DND-41 (cell line): ENCODE results near the gene ZNF283.

Experiments
- ATAC-seq: fragments of 200-7000 bp; cut with Tn5 transposase; 3 replicates; pipeline ENCODE4 v1.9.1; 2021; ENCODE audit warnings: low read depth; ENCODE audit not compliant: insufficient read depth
- DNase-seq: peaks from one replicate; pipeline ENCODE4 v3.0.0-alpha.2; 2020
- H2AFZ ChIP-seq: 2 replicates; pipeline ENCODE4 v1.6.0; 2012; ENCODE audit warnings: low read depth, low read length
- H3K27ac ChIP-seq: 2 replicates; pipeline ENCODE4 v1.5.1; 2012; ENCODE audit warnings: low read length, inconsistent platforms
- H3K27me3 ChIP-seq: fragments of 200-600 bp; sonication (generic); 2 replicates; pipeline ENCODE4 v1.6.0; 2012; ENCODE audit warnings: low read length, mild to moderate bottlenecking, inconsistent platforms; ENCODE audit not compliant: insufficient read depth, poor library complexity
- H3K36me3 ChIP-seq: 2 replicates; pipeline ENCODE4 v1.5.1; 2012; ENCODE audit warnings: low read length, inconsistent platforms; ENCODE audit not compliant: insufficient read depth
- H3K4me1 ChIP-seq: 2 replicates; pipeline ENCODE4 v1.5.1; 2012; ENCODE audit warnings: mild to moderate bottlenecking, low read length; ENCODE audit not compliant: insufficient read depth
- H3K4me2 ChIP-seq: 2 replicates; pipeline ENCODE4 v1.6.0; 2012; ENCODE audit warnings: mild to moderate bottlenecking, moderate library complexity, low read length, inconsistent platforms; ENCODE audit not compliant: insufficient read depth
- H3K4me3 ChIP-seq, 2 experiments: fragments of 200-600 bp in 1 of 2; shearing (Covaris generic) in 1 of 2; 2 replicates each; pipeline ENCODE4 v1.5.1; 2012 to 2016; ENCODE audit warnings: inconsistent platforms in 2 of 2, low read length in 2 of 2, mild to moderate bottlenecking in 2 of 2, low read depth in 1 of 2, moderate library complexity in 1 of 2
- H3K79me2 ChIP-seq: 2 replicates; pipeline ENCODE4 v1.6.0; 2012; ENCODE audit warnings: low read length, inconsistent platforms; ENCODE audit not compliant: insufficient read depth
- H3K9ac ChIP-seq: 2 replicates; pipeline ENCODE4 v1.6.0; 2012; ENCODE audit warnings: low read depth, mild to moderate bottlenecking, inconsistent platforms, low read length, moderate library complexity
- H3K9me3 ChIP-seq: 2 replicates; pipeline ENCODE4 v1.5.1; 2012; ENCODE audit warnings: low read length, moderate library complexity, mild to moderate bottlenecking, inconsistent platforms; ENCODE audit not compliant: insufficient read depth, severe bottlenecking
- H4K20me1 ChIP-seq: 2 replicates; pipeline ENCODE4 v1.6.0; 2012; ENCODE audit warnings: low read length; ENCODE audit not compliant: insufficient read depth
- EZH2 ChIP-seq: IDR thresholded peaks from 3 replicates; pipeline ENCODE4 v1.6.1; 2012; ENCODE audit warnings: borderline replicate concordance, low read depth, mild to moderate bottlenecking, moderate library complexity, low read length, inconsistent platforms; ENCODE audit not compliant: severe bottlenecking
- TF ChIP-seq, protein P1 (sequence below): IDR thresholded peaks from 2 replicates; pipeline ENCODE4 v1.5.1; 2012; ENCODE audit warnings: borderline replicate concordance, low read length, moderate library complexity, mild to moderate bottlenecking; ENCODE audit not compliant: poor library complexity, severe bottlenecking; ENCODE audit errors: extremely low read depth

The ZNF283 gene

DNA sequence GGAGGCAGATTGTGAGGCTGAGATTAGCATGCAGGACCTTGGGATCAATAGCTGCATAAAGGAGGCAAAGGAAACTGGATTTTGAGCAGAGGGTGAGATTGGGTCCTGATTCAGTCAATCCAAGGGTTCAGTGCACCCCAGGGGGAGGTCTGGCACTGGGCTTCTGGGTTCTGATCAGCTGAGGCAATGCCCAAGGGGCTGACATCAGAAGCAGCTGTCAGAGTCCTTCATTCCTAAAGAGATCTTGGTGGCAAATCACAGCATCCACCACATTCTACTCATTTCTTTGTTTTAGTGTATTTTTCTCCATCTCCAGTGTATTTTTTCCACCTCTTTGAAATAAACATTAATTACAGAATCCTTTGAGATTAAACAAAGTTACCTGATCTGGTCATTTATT lies 19.5 kb upstream of the ZNF283 start:
- Histone ChIP-seq H2AFZ (no peak overlapping the region), H3K9ac (no peak overlapping the region), H4K20me1 (no peaks in the 10 kb centered on the region), H3K4me1 (no peaks in the 10 kb centered on the region), H3K4me2 (no peak overlapping the region), H3K4me3 (no peak overlapping the region), H3K27ac (no peak overlapping the region), H3K36me3 (no peaks in the 10 kb centered on the region), H3K27me3 (no peaks in the 10 kb centered on the region), H3K9me3 (no peaks in the 10 kb centered on the region), H3K79me2 (no peaks in the 10 kb centered on the region)
- DNase-seq: no peak
- no peak for ATAC-seq
- no peak for TF ChIP-seq EZH2
- TF ChIP-seq, protein P1, sequence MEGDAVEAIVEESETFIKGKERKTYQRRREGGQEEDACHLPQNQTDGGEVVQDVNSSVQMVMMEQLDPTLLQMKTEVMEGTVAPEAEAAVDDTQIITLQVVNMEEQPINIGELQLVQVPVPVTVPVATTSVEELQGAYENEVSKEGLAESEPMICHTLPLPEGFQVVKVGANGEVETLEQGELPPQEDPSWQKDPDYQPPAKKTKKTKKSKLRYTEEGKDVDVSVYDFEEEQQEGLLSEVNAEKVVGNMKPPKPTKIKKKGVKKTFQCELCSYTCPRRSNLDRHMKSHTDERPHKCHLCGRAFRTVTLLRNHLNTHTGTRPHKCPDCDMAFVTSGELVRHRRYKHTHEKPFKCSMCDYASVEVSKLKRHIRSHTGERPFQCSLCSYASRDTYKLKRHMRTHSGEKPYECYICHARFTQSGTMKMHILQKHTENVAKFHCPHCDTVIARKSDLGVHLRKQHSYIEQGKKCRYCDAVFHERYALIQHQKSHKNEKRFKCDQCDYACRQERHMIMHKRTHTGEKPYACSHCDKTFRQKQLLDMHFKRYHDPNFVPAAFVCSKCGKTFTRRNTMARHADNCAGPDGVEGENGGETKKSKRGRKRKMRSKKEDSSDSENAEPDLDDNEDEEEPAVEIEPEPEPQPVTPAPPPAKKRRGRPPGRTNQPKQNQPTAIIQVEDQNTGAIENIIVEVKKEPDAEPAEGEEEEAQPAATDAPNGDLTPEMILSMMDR: no peak

DNA sequence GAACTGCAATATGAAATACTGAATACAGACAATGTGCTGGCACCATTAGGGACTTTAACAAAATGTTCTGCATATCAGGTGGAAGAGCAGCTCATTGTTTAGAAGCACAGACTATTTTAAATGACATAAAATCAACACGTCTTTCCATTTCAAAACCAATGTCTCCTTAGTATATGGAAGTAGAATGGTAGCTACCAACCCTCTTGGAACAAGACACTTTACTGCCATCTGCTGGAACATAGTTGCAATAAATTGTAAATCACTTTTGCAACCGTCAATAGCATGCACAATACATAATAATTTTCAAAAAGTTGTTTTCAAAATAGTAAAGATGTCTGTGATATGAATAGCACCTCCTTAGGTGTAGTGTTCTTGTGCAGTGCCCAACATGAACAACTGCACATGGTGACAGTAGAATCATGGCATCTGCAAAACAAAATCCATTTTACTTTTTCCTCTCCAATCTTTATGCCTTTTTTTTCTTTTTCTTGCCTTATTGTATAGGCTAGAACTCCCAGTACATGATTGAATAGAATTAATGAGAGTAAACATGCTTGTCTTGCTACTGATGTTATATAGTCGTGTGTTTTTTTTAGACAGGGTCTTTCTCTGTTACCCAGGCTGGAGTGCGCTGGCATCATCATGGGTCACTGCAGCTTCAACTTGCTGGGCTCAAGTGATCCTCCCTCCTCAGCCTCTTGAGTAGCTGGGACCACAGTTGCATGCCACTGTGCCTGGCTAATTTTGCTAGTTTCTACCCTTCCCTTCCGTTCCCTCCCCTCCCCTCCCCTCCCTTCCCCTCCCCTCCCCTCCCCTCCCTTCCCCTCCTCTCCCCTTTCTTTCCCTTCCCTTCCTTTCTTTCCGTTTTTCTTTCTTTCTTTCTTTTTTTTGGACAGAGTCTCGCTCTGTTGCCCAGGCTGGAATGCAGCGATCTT lies 17.1 kb upstream of the ZNF283 start:
- H3K79me2 ChIP-seq: no peaks in the 10 kb centered on the region
- no peak overlapping the region for H3K27ac ChIP-seq
- H3K4me2 ChIP-seq: no peak overlapping the region
- H3K4me1 ChIP-seq: no peaks in the 10 kb centered on the region
- H4K20me1 ChIP-seq: no peaks in the 10 kb centered on the region
- ATAC-seq (peak; percentile 74), DNase-seq (no peak)
- TF ChIP-seq, protein P1: peak; percentile 82
- TF ChIP-seq EZH2: no peak
- H3K9me3 ChIP-seq: no peaks in the 10 kb centered on the region
- H3K36me3 ChIP-seq: no peaks in the 10 kb centered on the region
- no peak overlapping the region for H3K4me3 ChIP-seq
- no peak overlapping the region for H3K9ac ChIP-seq
- no peak overlapping the region for H2AFZ ChIP-seq
- no peaks in the 10 kb centered on the region for H3K27me3 ChIP-seq

DNA sequence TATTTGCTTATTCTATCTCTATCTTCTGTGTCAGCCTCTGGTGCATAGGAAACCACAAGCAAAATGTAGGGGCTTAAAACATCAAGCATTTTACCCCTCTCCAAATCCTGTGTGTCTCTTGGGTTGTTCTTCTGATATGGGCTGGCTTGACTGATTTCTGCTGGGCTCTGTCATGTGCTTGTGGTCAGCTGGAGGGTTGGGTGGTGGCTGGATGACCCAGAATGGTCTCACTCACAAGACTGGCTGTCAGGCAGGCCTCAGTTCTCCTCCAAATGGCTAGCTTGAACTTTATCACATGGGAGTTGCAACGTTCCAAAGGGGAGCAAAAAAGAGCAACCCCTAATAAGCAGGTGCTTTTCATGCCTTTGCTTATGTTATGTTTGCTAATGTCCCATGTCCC lies 15.3 kb upstream of the ZNF283 start:
- no peaks in the 10 kb centered on the region for H3K36me3 ChIP-seq
- H3K4me3 ChIP-seq: no peak overlapping the region
- ATAC-seq (no peak), DNase-seq (no peak)
- H2AFZ ChIP-seq: no peak overlapping the region
- H4K20me1 ChIP-seq: no peaks in the 10 kb centered on the region
- no peaks in the 10 kb centered on the region for H3K79me2 ChIP-seq
- H3K27me3 ChIP-seq: no peaks in the 10 kb centered on the region
- H3K4me1 ChIP-seq: no peaks in the 10 kb centered on the region
- no peak overlapping the region for H3K4me2 ChIP-seq
- no peaks in the 10 kb centered on the region for H3K9me3 ChIP-seq
- TF ChIP-seq EZH2: no peak
- TF ChIP-seq, protein P1: no peak
- no peak overlapping the region for H3K9ac ChIP-seq
- H3K27ac ChIP-seq: no peak overlapping the region
